ENCODE measurements around the gene MLLT1.

MLLT1 gene

DNA sequence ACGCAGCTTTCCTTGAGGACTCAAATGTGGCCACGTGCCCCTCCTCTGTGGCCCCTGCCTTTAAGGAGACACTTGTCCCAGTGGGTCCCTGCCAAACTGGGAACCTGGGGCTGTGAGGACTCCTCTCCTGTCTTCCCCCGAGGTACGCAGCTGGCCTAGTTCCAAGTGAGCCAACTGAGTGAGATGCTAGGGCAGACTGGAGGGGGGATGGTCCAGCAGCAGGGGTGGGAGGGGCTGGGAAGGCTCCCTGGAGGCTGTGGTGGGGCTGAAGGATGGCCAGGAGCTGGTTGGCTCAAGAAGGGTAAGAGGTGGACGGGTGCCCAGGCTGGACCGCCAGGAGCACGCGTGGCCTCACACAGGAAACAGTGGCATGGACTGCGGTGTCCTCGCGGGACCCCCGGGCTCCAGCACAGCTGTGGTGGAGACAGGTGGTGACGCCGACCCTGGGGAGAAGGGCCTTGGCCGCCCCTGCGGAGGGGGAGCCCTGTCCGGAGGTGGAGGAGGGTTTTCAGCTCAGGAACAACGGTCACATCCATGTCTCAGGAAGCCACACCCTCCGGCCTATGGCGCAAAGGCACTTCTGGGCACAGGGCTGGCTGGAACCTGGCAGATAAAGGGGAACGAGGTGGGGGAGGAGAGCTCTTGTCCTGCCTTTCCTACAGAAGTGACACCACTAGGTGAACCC lies 45.8 kb downstream of the MLLT1 start:
- DNase-seq: no peak

DNA sequence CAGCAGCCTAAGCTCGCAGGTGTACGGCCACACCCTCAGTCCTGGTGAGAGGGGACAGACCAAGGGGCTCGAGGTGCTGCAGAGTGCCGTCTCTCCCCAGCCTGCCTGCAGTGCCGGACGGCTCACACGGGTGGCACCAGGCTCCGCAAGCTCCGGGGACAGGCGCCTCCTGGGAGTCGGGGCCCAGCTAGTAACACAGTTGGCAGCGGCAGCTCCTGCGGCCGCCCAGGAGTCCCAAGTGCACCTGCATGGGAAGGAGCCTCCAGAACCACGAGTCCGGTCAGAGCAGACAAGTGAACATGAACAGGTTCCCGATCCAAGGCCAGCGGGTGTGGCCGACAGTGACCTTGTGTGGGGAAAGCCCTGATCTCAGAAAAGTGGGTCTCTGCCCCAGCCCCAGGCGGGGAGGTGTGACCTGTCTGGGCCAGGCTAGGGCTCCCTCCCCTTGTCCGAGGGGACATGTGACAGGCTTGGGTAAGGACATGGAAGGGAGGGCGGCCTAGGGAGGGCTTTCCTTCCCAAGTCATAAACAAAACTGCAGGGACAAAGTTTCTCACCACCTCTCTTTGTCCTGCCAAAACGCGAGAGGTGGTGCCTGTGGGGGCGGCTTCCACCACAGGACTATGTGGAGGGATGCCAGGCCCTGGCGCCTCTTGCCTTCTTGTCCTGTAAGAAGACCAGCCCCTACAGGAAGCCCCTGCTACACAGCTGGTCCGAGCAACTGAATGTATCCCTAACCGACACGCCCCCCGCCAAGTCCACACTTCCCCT lies 46.5 kb downstream of the MLLT1 start:
- DNase-seq: no peak

DNA sequence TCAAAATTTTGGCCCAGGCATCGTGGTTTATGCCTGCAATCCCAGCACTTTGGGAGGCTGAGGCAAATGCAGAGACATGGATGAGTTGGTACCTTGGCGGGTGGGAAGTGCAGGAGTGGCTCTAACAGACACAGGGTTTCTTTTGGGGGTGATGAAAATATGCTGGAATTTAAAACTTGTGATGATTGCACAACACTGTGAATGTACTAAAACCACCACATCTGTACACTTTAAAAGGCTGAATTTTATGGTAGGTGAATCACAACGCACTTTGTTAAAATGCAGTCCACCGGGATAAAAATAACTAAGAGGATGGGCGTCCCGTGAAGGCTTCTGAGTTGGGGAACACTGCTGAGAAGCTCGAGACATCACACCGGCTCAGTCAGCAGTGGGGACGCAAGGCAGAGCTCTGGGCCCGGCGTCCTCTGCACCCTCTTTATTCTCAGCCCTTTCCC lies 47.1 kb downstream of the MLLT1 start:
- no peak for DNase-seq

DNA sequence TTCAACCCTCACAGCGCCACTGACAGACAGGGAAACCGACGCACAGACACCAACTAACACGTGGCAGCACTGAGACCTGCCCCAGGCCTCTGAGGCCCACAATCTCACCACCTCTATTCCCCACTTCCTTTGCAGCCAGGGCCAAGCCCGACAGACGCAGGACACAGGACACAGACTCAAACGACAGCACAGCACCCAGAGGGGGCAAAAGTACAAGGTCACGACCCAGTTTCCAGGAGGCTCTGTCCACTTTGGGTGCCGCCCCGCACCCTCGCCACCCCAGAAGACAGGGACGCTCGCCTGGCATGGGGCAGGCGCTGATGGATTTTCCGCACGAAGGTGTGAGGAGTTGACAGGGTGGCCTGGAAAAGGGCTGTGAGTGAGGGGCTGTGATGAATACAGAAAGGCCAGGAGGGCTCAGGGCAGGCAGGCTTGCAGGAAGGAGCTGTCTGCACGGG lies 48.8 kb downstream of the MLLT1 start:
- no peak for DNase-seq

DNA sequence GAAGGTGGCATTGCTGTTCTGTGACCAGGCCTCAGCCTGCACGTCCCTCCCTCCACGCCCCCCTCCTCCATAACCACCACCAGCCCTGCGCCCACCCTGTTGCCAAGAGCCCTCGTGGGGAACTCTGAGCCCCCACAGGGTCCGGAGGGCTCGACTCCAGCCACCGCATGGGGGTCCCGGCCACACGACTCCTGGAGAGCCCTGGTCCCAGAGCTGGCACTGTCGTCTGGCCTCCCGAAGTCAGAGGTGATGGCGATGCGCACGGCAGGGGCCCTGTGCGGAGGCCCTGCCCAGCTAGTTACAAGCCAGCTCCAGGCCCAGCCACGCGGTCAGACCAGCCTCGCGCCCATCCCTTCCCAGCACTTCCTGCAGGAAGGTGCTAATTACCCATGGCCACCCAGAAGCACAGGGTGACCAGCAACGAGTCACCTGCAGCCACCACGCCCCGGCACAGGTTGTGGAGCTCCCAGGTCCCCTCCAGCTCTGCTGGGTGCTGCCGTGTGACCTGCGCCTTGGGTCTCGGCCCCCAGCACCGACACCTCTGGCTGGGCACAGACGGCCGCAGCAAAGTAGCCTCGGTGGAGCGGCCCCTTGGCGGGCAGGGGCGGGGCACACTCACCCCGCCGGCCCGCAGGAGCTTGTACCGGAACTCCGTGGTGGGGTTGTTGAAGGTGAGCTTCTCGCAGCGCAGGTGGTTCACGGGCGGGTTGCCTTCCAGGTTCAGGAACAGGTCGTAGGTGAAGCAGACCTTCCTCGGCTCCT lies 49.6 kb downstream of the MLLT1 start:
- no peak for DNase-seq

DNA sequence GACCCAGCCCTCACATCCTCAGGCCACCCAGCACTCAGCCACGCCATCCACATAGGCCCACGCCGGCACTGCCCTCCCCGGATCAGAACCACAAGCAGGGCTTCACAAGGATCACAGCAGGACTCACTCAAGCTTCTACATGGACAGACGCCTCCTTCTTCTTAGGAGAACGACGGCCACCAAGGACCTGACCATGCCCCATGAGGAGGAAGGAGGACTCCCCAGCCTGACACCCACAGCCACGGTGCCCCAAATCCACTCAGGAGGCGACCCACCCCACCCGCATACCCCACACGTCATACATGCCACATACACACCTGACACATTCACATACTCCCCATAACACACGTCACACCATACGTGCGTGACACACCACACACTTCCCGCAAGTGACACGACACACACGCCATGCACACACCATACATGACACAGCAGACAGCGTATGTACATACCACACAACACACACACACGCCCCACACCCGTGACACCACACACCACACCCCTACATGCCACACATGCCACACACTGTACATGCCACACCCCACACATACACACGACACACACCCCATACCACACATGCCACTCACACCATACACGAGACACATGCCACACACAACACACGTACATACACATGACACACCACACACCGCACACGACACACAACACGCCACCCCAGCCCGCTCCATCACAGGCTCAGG lies 50.4 kb downstream of the MLLT1 start:
- no peak for DNase-seq

DNA sequence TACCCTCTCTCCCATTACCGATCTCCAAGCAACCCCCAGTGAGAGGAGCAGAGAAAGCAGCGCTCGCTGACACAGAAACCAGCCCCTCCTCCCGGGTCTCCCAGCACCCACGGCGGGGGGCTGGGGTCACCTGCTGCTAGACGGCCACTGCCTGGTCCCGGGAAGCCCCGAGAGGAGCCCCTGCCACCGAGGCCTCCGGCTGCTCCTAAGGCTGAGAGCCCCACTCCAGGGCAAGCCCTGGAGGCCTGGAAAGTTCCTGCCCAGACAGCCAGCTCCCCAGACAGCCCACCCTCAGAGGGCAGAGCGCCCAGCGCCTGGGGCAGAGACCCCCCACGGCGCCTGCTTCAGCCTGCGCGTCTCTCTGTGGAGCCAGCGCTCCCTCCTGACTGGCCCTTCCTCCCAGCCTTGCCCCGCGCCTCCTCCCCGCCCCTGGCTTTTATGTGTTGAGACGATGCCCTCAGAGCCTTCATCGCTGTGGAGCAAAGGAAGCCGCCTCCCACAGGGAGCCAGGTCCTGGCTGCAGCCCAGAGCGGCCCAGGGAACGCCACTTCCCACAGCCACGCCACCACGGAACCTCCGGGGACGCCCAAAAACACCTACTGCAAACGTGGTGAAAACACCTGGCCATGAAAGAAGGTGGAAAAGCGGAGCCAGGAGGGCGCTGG lies 51.1 kb downstream of the MLLT1 start:
- no peak for DNase-seq

DNA sequence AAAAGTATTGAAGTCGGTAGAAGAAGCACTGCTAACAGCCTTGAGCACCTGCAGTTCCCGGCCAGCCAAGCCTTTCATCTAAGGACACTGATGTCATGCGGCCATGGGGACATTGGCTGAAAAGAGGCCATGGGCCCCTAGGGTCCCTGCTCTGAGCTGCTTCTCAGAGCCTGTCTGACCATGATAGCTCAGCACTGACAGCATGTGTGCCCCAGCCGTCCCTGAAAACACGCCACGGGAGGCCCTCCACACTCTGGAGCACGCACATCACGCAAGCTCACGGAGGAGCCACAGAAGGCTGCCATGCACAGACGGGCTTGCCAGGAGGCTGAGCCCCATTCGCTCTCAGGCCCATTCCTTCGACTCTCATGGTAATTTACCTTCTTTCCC lies 51.8 kb downstream of the MLLT1 start:
- no peak for DNase-seq

DNA sequence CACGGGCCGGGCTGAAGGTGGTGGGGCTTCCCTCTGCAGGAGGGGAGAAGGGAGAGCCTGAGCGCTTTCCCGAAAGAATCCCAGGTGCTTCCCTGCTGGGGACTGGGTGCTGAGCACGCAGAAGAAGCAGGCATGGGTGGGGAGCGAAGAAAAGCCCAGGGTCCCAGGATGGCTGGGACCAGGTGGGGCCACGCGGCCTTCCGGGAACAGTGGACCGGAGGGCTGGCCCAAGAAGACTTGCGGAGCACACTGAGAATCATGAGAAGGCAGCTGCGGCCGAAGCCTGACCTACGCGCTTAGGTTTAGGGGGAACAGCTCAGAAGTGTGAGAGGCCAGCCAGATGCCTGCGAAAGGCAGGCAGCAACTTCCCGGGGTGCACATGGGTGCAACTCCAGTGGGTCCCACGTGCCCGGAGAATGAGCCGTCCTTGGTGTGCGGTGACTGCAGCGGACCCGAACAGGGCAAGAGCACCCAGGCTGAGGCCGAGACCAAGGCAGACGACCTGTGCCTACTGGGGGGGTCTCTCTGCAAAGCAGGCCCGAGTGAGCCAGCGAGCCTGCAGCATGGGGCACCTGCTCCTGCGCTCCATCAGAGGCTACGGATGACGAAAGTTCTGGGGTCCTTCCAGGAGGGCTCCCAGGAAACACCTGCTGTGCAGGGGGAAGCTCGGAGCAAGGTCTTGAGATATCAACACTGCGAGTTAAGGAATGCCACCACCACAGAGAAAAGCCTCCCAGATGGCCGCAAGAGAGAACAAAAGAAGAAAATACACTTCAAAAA lies 52.4 kb downstream of the MLLT1 start:
- no peak for DNase-seq

DNA sequence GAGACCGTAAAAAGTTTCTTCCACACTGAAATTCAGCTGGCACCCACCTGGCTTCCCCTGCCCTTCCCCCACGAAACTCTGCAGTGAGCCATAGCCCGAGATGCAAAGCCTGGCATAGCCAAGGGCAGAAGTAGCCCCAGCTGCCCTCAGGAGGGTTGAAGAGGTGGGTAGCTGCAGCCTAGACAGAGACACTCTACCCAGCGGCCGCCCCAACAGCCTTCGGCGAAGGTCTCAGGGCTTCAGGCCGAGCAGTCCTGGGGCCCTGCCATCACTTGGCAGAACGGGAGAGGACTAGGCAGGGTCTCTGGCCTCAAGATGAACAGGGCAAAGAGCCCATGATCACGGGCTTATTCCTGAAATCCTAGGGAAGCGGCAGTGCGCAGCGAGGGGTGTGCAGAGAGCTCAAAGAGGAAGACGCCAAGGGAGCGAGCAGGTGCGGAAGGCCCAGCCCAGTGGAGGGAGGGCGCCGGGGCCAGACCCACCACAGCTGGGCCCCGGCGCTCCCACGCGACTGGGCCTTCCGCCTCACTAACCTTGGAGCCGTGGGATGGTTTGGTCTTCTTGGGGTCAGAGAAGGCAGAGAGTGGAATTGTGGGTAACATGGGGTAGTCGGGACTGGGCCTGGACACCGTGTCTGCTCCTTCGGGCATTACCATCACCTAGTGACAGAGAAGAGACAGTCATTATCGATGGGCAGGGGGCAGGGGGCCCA lies 53.2 kb downstream of the MLLT1 start:
- DNase-seq: no peak

DNA sequence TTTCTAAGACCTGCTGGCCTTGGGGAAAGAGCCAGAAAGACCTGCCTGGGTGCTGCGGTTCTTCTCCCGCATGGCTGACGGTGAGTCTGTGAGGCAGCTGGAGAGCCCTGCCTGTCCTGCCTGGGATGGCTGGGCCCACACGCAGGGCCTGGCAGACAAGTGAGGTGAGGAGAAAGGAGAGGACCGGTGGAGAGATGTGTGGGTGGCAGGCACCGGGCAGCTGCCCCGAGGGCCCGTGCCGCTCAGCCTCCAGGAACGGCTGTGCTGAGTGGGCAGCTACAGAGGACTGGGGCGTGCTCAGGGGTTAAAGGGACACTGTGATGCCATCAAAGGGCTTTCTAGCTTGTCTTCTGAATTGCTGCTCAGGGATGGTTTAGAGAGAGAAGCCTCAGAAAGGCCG lies 53.8 kb downstream of the MLLT1 start:
- no peak for DNase-seq

DNA sequence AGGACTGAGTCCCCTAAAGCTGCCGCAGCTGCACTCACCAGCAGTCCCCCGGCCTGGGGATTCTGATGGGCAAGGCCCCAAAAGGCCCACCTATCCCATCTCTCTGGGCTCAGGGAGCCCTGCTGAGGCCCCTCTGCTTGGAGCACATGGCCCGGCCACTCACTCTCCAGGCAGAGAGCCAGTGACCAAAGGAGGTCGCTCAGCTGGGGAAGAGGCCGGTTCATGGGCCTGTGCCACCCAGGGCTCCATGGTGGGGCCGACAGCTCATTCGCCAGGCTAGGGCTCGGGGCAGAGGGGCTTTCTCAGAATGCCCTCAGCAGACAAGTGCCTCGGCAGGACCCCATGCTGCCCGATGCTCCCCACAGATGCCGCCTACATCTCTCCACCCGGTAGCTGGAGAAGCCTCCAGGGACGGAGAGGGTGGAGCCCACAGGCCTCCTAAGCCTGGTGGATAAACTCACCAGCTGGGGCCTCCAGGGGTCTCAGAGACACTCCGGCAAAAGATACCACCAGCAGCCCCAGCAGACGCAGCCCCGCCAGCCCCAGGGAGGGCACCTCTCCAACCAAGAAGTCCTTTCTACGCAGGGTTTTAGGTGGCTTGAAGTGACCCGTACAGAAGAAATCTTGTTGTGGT lies 54.4 kb downstream of the MLLT1 start:
- no peak for DNase-seq

DNA sequence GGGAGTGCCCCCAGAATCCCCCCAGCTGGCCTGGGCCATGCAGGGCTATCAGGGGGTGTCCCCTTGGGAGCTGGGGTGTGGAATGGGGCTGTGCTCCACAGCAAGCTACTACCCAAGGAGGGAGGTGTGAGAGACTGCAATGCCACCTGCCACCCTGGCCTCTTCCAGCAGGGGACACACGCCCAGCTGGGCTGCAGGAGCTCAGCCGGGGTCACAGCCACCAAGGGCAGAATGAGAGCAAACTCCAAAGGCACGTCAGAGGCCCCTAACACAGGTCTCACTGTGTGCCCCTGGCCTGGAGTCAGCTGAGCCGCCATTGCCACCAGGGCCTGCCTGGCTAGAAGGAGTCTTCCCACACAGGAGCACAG lies 55.5 kb downstream of the MLLT1 start:
- no peak for DNase-seq

DNA sequence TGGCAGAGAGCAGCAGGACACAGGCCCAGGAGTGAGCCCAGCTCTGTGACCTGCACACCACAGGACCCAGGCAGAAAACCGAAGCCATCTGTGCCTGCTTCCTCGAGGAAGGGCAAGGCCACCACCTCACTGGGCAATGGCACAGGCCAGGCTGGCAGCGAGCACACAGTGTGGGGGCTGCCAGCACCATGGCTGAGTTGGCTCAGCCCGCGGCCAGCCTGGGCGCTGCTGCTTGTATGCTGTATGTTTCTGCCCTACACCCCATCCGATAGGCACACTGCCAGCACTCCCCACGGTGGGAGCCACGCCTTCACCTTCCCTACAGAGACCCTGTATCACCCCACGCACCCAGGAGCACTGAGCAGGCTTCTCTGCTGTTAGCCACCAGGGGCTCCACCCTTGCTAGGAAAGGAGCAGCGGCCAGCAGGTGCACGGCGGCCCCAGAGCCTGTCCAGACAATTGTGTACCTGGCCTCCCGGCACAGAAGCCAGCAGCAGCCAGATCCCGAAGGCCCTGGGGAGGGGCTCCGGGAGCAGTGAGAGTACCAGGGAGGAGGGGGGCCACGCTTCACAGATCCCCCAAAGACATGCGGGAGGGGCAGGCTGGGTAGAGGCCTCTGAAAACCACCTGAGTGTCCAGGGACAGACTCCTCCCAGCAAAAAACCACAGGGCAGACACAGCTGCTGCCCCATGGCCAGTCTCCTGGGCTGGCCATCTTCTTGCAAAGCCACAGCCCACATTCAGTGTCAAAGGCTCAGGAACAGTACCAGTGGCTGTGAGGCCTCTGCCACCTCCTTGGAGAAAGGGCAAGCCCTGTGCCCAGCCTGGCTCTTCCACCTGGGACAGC lies 56.1 kb downstream of the MLLT1 start:
- no peak for DNase-seq

DNA sequence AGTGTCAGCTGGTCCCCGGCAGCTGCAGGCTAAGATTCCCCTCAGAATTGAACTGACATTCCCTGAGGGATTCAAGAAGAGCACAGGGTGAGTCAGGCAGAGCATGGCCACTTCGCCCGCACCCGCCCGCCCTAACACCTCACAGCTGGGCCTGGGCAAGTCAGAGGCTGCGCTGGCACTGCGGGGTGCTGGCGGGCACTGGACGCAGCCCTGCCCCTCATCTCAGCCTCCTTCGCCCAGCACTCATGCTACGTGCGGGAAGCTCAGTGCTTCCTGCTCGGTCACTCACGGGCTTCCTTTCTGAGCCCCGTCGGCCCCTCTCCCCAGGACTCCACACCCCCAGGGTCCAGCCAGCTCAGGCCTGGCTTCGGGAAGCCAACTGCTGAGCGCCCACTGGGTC lies 56.9 kb downstream of the MLLT1 start:
- DNase-seq: no peak

DNA sequence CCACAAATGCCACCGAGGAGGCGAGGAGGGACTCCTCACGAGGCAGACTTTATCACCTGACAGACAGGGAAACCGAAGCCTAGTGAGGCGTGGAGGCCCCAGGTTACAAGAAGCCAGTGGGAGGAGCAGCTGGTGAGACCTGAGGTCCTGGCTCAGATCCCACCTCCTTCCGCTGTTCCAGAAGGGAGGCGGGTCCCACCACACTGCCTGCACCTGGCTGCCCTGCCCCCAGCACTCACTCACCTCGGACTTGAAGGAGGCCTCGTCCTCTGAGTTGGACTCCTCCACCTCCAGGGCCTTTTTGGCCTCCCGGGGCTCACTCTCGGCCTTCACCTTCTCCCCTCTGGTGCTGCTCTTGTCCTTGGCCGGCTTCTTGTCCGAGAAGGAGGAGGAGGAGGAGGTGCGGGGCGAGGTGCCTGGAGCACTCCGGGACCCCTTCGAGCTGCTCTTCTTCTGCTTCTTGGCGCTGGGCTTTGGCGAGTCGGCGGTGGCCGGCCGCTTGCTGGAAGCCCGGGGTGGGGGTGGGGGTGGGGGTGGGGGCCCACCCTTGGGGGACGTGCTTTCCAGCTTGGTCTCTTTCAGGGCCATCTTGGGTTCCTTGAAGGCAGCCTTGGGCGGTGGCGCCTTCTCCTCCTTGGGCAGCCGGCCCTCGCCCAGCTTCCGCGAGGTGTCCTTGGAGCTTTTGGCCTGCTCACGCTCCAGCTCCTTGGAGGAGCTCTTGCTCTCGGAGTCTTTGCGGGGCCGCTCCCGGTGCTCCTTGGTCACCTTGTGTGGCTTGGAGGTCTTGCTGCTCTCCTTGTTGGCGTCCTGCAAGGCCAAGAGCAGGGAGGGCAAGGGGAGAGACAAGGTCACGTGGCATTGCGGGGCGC lies 57.7 kb downstream of the MLLT1 start:
- DNase-seq: no peak

DNA sequence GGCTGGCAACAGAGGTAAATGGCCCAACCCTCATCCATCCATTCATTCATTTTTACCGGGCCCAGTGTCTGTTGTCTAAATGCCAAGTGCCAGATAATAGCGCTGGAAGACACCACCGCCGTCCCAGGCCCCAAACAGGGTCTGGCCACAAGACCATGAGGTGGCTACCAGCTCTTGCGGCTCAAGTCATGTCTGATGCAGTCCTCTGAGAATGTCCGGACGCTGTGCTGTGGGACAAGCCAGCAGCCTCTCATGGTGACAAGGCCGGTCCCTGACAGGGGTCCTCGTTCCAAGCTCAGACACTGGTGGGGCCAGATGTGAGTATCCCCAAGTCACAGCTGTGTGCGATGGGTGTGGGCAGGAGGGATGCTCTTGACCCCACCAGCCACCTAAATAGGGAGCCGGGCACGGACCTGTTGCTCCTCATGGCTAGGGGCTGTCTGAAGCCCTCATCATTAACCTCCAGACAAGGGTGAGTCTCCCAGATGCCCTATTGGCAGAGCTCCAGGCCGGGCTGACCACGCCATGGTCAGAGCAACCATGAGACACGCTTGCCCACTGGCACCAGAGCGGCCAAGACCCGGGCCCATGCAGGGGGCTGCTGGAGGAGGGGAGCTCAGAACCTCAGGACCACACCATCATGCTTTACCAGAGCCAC lies 58.4 kb downstream of the MLLT1 start:
- DNase-seq: no peak

All from NCI-H146 (cell line).